ENCODE results near the gene EPGN.

Gene EPGN

DNA sequence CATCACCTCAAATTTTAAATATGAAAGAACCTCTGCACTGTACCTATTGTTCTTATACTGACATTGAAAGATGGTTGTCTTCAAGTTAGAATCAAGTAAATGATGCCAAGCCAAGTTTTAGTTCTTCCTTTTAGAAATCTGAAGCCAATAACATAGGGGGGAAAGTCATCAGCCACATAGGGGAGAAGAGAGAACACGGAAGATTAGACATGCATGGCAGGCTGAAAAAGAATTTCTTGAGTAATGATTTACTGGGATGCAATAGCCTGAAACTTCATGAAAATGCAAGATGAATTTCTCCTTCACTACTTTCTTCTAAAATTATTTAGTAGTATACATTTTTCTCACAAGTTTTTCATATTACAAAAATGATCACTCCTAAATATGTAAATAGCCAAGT lies 13.6 kb upstream of the EPGN start:
- DNase-seq (ENCODE audit: extremely low read depth, insufficient read length) = no peak
- H3K4me3 ChIP-seq (replicated peaks; ENCODE audit: low read depth, low read length) = no peak overlapping the region
- no peaks in the 10 kb centered on the region for H3K27me3 ChIP-seq (replicated peaks; ENCODE audit: control insufficient read depth, insufficient read depth, low read length)
- no peaks in the 10 kb centered on the region for H3K36me3 ChIP-seq (ENCODE audit: control insufficient read depth, insufficient read depth, low read length)
- TF ChIP-seq, protein P1, sequence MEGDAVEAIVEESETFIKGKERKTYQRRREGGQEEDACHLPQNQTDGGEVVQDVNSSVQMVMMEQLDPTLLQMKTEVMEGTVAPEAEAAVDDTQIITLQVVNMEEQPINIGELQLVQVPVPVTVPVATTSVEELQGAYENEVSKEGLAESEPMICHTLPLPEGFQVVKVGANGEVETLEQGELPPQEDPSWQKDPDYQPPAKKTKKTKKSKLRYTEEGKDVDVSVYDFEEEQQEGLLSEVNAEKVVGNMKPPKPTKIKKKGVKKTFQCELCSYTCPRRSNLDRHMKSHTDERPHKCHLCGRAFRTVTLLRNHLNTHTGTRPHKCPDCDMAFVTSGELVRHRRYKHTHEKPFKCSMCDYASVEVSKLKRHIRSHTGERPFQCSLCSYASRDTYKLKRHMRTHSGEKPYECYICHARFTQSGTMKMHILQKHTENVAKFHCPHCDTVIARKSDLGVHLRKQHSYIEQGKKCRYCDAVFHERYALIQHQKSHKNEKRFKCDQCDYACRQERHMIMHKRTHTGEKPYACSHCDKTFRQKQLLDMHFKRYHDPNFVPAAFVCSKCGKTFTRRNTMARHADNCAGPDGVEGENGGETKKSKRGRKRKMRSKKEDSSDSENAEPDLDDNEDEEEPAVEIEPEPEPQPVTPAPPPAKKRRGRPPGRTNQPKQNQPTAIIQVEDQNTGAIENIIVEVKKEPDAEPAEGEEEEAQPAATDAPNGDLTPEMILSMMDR (IDR thresholded peaks at IDR 0.05; ENCODE audit: insufficient read depth, low read length, poor library complexity, severe bottlenecking) = no peak

DNA sequence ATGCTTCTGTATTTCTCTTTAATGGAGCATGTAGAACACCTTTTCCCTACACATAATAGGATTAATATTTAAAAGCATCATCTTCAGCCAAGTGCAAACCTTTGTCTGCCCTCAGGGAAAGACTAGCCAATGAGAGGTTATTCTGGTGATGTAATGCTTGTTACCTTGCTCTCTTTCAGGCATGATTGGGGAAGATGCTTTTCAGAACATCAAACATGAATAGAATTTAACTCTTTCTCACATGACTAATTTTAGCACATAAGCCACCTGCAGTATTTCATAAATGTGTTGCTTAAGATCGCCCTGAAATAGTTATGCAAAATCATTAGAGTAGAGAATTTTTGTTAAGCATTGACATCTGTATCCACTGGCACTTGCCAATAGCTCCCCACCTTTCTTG lies 10.7 kb upstream of the EPGN start:
- DNase-seq (ENCODE audit: extremely low read depth, insufficient read length) = no peak
- no peaks in the 10 kb centered on the region for H3K27me3 ChIP-seq (replicated peaks; ENCODE audit: control insufficient read depth, insufficient read depth, low read length)
- H3K4me3 ChIP-seq (replicated peaks; ENCODE audit: low read depth, low read length) = no peak overlapping the region
- TF ChIP-seq, protein P1 (IDR thresholded peaks at IDR 0.05; ENCODE audit: insufficient read depth, low read length, poor library complexity, severe bottlenecking) = no peak
- H3K36me3 ChIP-seq (ENCODE audit: control insufficient read depth, insufficient read depth, low read length) = no peaks in the 10 kb centered on the region

DNA sequence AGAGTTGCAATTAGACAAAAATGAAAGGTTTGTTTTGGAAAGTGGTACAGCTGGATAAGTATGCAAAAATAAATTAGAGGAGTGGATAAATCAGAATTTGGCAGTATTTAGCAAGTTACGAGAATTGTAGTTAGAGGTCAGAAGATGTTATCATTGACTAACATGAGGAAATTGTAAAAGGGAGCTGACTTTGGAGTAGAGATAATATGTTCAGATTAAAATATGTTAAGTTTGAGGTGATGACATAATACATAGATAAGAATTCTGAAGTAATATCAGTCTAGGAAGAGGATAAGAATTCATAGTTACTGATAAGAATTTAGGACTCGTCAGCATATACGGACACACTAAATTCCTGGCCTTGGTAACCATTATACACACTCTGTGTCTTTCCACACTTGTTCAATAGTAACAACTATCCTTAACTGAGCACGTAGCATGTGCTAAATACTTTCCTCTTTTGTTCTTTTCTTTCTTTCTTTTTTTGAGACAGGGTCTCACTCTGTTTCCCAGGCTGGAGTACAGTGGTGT lies 4.1 kb upstream of the EPGN start:
- DNase-seq (ENCODE audit: extremely low read depth, insufficient read length) = no peak
- TF ChIP-seq, protein P1 (IDR thresholded peaks at IDR 0.05; ENCODE audit: insufficient read depth, low read length, poor library complexity, severe bottlenecking) = no peak
- H3K4me3 ChIP-seq (replicated peaks; ENCODE audit: low read depth, low read length) = no peak overlapping the region
- H3K27me3 ChIP-seq (replicated peaks; ENCODE audit: control insufficient read depth, insufficient read depth, low read length) = no peaks in the 10 kb centered on the region
- no peaks in the 10 kb centered on the region for H3K36me3 ChIP-seq (ENCODE audit: control insufficient read depth, insufficient read depth, low read length)

DNA sequence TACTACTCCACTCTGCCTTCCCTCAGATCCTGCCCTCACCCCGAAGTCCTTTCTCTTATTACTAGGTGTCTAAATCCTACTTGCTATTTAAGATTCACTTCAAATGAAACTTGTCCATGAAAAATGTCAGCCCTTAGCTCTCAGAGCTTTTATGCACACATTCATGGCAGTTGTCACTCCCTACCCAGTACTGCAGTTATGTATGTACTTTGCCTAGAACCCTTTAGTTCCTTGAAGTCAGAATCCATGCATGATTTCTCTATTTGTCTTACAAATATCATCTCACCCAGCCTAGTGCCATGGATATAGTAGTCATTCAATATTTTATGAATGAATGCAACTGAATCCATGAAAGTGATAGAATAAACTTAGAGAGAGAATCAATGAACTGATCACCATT lies 3.3 kb upstream of the EPGN start:
- Histone ChIP-seq H3K27me3 (replicated peaks; ENCODE audit: control insufficient read depth, insufficient read depth, low read length) (no peaks in the 10 kb centered on the region), H3K4me3 (replicated peaks; ENCODE audit: low read depth, low read length) (no peak overlapping the region), H3K36me3 (ENCODE audit: control insufficient read depth, insufficient read depth, low read length) (no peaks in the 10 kb centered on the region)
- DNase-seq (ENCODE audit: extremely low read depth, insufficient read length) = no peak
- TF ChIP-seq, protein P1 (IDR thresholded peaks at IDR 0.05; ENCODE audit: insufficient read depth, low read length, poor library complexity, severe bottlenecking) = no peak

DNA sequence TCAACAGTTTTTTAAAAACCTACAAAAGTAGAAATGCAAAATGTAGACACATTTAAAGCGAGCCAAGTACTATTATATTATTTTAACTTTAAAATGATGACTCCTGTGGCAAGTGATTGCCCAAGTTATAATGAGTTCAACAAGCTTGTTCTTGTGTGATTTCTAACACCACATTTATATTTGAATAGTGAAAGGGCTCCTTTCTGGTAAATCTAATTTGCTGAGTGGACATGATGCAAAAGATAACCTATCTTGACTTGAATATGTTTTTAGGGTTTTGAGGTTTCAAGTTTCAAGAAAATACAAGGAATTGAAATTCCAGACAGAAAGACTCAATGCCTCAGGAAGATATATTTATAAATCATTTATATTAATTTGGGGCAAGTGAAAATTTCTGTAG lies 1.1 kb upstream of the EPGN start:
- DNase-seq (ENCODE audit: extremely low read depth, insufficient read length) = no peak
- H3K36me3 ChIP-seq (ENCODE audit: control insufficient read depth, insufficient read depth, low read length) = no peaks in the 10 kb centered on the region
- no peak overlapping the region for H3K4me3 ChIP-seq (replicated peaks; ENCODE audit: low read depth, low read length)
- no peaks in the 10 kb centered on the region for H3K27me3 ChIP-seq (replicated peaks; ENCODE audit: control insufficient read depth, insufficient read depth, low read length)
- TF ChIP-seq, protein P1 (IDR thresholded peaks at IDR 0.05; ENCODE audit: insufficient read depth, low read length, poor library complexity, severe bottlenecking) = no peak

DNA sequence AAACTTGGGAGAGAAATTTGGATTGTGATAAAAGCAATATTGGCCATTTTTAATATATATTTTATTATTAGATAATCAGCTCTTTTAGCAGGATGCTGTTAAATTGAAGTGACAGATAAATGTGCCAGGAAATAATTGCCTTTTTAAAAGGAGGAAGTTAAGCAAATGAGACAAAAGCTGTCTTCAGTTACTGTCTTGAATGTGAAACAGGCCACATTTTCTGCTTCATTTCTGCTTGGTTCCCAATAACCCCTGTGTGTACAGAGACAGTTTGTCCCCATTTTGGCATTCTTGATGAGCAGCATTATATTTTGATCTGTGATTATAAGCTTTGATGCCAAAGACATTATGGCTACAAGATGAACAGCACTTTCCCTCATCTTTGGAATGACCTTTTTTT lies 953 bp downstream of the EPGN start:
- H3K27me3 ChIP-seq (replicated peaks; ENCODE audit: control insufficient read depth, insufficient read depth, low read length) = no peaks in the 10 kb centered on the region
- DNase-seq (ENCODE audit: extremely low read depth, insufficient read length) = no peak
- TF ChIP-seq, protein P1 (IDR thresholded peaks at IDR 0.05; ENCODE audit: insufficient read depth, low read length, poor library complexity, severe bottlenecking) = no peak
- no peak overlapping the region for H3K4me3 ChIP-seq (replicated peaks; ENCODE audit: low read depth, low read length)
- no peaks in the 10 kb centered on the region for H3K36me3 ChIP-seq (ENCODE audit: control insufficient read depth, insufficient read depth, low read length)
